Measurements from ENCODE around the gene RABEP2.
"Not testable (repeated sequence)": the region's sequence is repeated elsewhere in the genome, so short reads cannot be mapped to it uniquely, and the experiment has no call there.

The RABEP2 gene

GRCh38 chr16:28937222-28937876, 12.3 kb upstream of the RABEP2 start:
- Mint-ChIP-seq H3K27ac (no peak overlapping the region), H3K9me3 (no peaks in the 10 kb centered on the region), H3K4me3 (no peak overlapping the region), H3K27me3 (no peaks in the 10 kb centered on the region), H3K4me1 (peaks cover 24% of the 10 kb centered on the region)
- ATAC-seq (no peak), DNase-seq (no peak)

GRCh38 chr16:28936784-28937155, 11.7 kb upstream of the RABEP2 start:
- Mint-ChIP-seq H3K27ac (peak overlapping the region in 1 of 2 donors; percentile 54), H3K4me3 (peak overlapping the region; percentile 74 to 78), H3K9me3 (no peaks in the 10 kb centered on the region), H3K4me1 (peaks cover 30% of the 10 kb centered on the region), H3K27me3 (no peaks in the 10 kb centered on the region)
- no peak for DNase-seq
- ATAC-seq: peak; percentile 9

GRCh38 chr16:28935924-28936783, 11.1 kb upstream of the RABEP2 start:
- no peaks in the 10 kb centered on the region for H3K27me3 Mint-ChIP-seq
- peaks cover 35% of the 10 kb centered on the region for H3K4me1 Mint-ChIP-seq
- no peaks in the 10 kb centered on the region for H3K9me3 Mint-ChIP-seq
- H3K4me3 Mint-ChIP-seq: peak overlapping the region; percentile 74 to 78
- ATAC-seq: peak; percentile 97
- peak; percentile 91 to 94 for DNase-seq
- H3K27ac Mint-ChIP-seq: peak overlapping the region in 1 of 2 donors; percentile 54

- Mint-ChIP-seq H3K4me3 (peak overlapping the region; percentile 45 to 74), H3K27ac (no peak overlapping the region), H3K9me3 (no peaks in the 10 kb centered on the region), H3K4me1 (peaks cover 43% of the 10 kb centered on the region), H3K27me3 (no peaks in the 10 kb centered on the region)
- DNase-seq (no peak), ATAC-seq (no peak)
Measured at GRCh38 chr16:28935346-28935745, 10.3 kb upstream of the RABEP2 start.

GRCh38 chr16:28933171-28933570, 8.1 kb upstream of the RABEP2 start:
- Mint-ChIP-seq H3K27ac (no peak overlapping the region), H3K4me3 (no peak overlapping the region)

GRCh38 chr16:28932339-28933141, 7.5 kb upstream of the RABEP2 start:
- no peak for ATAC-seq
- H3K27me3 Mint-ChIP-seq: no peaks in the 10 kb centered on the region
- H3K4me3 Mint-ChIP-seq: no peak overlapping the region
- H3K27ac Mint-ChIP-seq: peak overlapping the region in 1 of 2 donors; percentile 88
- peaks cover 48% of the 10 kb centered on the region for H3K4me1 Mint-ChIP-seq
- DNase-seq: no peak
- H3K9me3 Mint-ChIP-seq: no peaks in the 10 kb centered on the region

More at GRCh38 chr16:28933171-28933570, 8.1 kb upstream of the RABEP2 start:
- H3K4me1 Mint-ChIP-seq: peaks cover 48% of the 10 kb centered on the region
- no peaks in the 10 kb centered on the region for H3K9me3 Mint-ChIP-seq
- ATAC-seq (no peak), DNase-seq (no peak)
- no peaks in the 10 kb centered on the region for H3K27me3 Mint-ChIP-seq

- peak within 1 kb of the TSS; percentile 96 for H3K27ac Mint-ChIP-seq
- peak within 1 kb of the TSS; percentile 7 to 72 for H3K4me3 Mint-ChIP-seq
- DNase-seq: no peak
- H3K4me1 Mint-ChIP-seq: peaks cover 46% of the 10 kb centered on the region
- no peaks in the 10 kb centered on the region for H3K27me3 Mint-ChIP-seq
- no peaks in the 10 kb centered on the region for H3K9me3 Mint-ChIP-seq
- ATAC-seq: no peak
Measured at GRCh38 chr16:28931801-28932225, 6.8 kb upstream of the RABEP2 start, which contains the start of gene CD19. Gene CD19, plus strand, starts transcription at chr16:28931971. Its CDS starts 30 bp downstream, at chr16:28932001.

GRCh38 chr16:28930652-28931051, 5.6 kb upstream of the RABEP2 start:
- peak; percentile 80 for ATAC-seq
- peak in 1 of 2 donors; percentile 51 for DNase-seq
- Mint-ChIP-seq H3K4me1 (peaks cover 41% of the 10 kb centered on the region), H3K4me3 (peak overlapping the region; percentile 7 to 72), H3K9me3 (no peaks in the 10 kb centered on the region), H3K27me3 (no peaks in the 10 kb centered on the region), H3K27ac (peak overlapping the region; percentile 96)

- H3K4me3 Mint-ChIP-seq: peak overlapping the region; percentile 7 to 13
- no peaks in the 10 kb centered on the region for H3K9me3 Mint-ChIP-seq
- peaks cover 38% of the 10 kb centered on the region for H3K4me1 Mint-ChIP-seq
- DNase-seq (no peak), ATAC-seq (no peak)
- peak overlapping the region; percentile 96 for H3K27ac Mint-ChIP-seq
- H3K27me3 Mint-ChIP-seq: no peaks in the 10 kb centered on the region
Measured at GRCh38 chr16:28930203-28930602, 5.2 kb upstream of the RABEP2 start.

GRCh38 chr16:28927815-28928214, 2.8 kb upstream of the RABEP2 start:
- Mint-ChIP-seq H3K4me3 (no peak overlapping the region), H3K27me3 (no peaks in the 10 kb centered on the region), H3K9me3 (no peaks in the 10 kb centered on the region), H3K27ac (no peak overlapping the region), H3K4me1 (peaks cover 46% of the 10 kb centered on the region)
- no peak for ATAC-seq
- DNase-seq: no peak

- DNase-seq, H3K27me3 Mint-ChIP-seq, H3K9me3 Mint-ChIP-seq, ATAC-seq: not testable (repeated sequence)
- H3K4me1 Mint-ChIP-seq: peaks cover 31% of the 10 kb centered on the region
- peak overlapping the region; percentile 88 to 95 for H3K4me3 Mint-ChIP-seq
- peak overlapping the region; percentile 95 to 98 for H3K27ac Mint-ChIP-seq
Measured at GRCh38 chr16:28926284-28926683, 1.2 kb upstream of the RABEP2 start.

GRCh38 chr16:28925386-28926228, 569 bp upstream of the RABEP2 start:
- Mint-ChIP-seq H3K4me1 (peaks cover 25% of the 10 kb centered on the region), H3K27me3 (no peaks in the 10 kb centered on the region), H3K4me3 (peak overlapping the region; percentile 88 to 95), H3K27ac (peak overlapping the region; percentile 95 to 98), H3K9me3 (no peaks in the 10 kb centered on the region)
- peak; percentile 93 to 94 for DNase-seq
- ATAC-seq: peak; percentile 88

GRCh38 chr16:28924399-28924761, 658 bp downstream of the RABEP2 start:
- ATAC-seq: no peak
- Mint-ChIP-seq H3K27me3 (no peaks in the 10 kb centered on the region), H3K4me3 (peak overlapping the region; percentile 88 to 95), H3K9me3 (no peaks in the 10 kb centered on the region), H3K27ac (peak overlapping the region; percentile 95 to 98), H3K4me1 (peaks cover 17% of the 10 kb centered on the region)
- DNase-seq: peak in 1 of 2 donors; percentile 22

GRCh38 chr16:28923652-28924398, 1.2 kb downstream of the RABEP2 start:
- Mint-ChIP-seq H3K4me3 (peak overlapping the region; percentile 88 to 95), H3K9me3 (no peaks in the 10 kb centered on the region), H3K4me1 (peaks cover 17% of the 10 kb centered on the region), H3K27me3 (no peaks in the 10 kb centered on the region), H3K27ac (no peak overlapping the region)
- ATAC-seq: no peak
- peak in 1 of 2 donors; percentile 13 for DNase-seq
